H1 (cell line): ENCODE measurements around the gene PGP. TPM values are rescaled to one million over a fixed set of nuclear protein-coding genes. Genes with fewer than 3 reads are reported as not detected.

Experiments used
- CTCF ChIA-PET: fragments of 300-600 bp; sonication (Branson Sonifier 250); formaldehyde crosslinking; loops from one replicate; lab custom pipeline; 2021; ENCODE audit not compliant: partially characterized antibody; lab: Charles Lee
- POLR2A ChIA-PET: fragments of 300-600 bp; sonication (Branson Sonifier 250); formaldehyde crosslinking; loops from one replicate; lab custom pipeline; 2021; ENCODE audit warnings: inconsistent platforms; ENCODE audit not compliant: partially characterized antibody; lab: Charles Lee
- DNase-seq, 2 experiments: peaks; one replicate each; pipeline versions ENCODE4 v3.0.0 to v3.0.0-alpha.2; 2010 to 2022; ENCODE audit warnings: low spot score in 2 of 2, low read depth in 1 of 2, mixed read lengths in 1 of 2
- FAIRE-seq: peaks from 2 replicates; lab custom pipeline; 2011; peaks lifted over from hg19 to GRCh38; lab: Jason Lieb, UNC
- H2AFZ ChIP-seq: 2 replicates; pipeline ENCODE4 v1.8.1; 2012; ENCODE audit warnings: low read length, inconsistent platforms
- H2AK5ac ChIP-seq: 2 replicates; pipeline ENCODE4 v1.6.1; 2013; ENCODE audit warnings: low read depth, low read length
- H2BK120ac ChIP-seq: replicated peaks from 2 replicates; pipeline ENCODE3; 2013; ENCODE audit warnings: low read depth, low read length, inconsistent platforms
- H2BK12ac ChIP-seq: 2 replicates; pipeline ENCODE4 v1.6.1; 2013; ENCODE audit warnings: low read depth, low read length
- H2BK15ac ChIP-seq: 2 replicates; pipeline ENCODE4 v1.6.1; 2013; ENCODE audit warnings: low read length
- H2BK20ac ChIP-seq: 2 replicates; pipeline ENCODE4 v1.6.1; 2013; ENCODE audit warnings: low read length
- H2BK5ac ChIP-seq: 2 replicates; pipeline ENCODE4 v1.6.1; 2013; ENCODE audit warnings: low read depth, low read length
- H3K14ac ChIP-seq: 2 replicates; pipeline ENCODE4 v1.6.1; 2013; ENCODE audit warnings: inconsistent platforms; ENCODE audit not compliant: insufficient read length
- H3K18ac ChIP-seq: 2 replicates; pipeline ENCODE4 v1.6.1; 2013; ENCODE audit warnings: low read length; ENCODE audit errors: extremely low read depth
- H3K23ac ChIP-seq: 2 replicates; pipeline ENCODE4 v1.6.1; 2013; ENCODE audit warnings: inconsistent platforms; ENCODE audit not compliant: insufficient read length
- H3K23me2 ChIP-seq: 2 replicates; pipeline ENCODE4 v1.6.1; 2013; ENCODE audit warnings: low read depth, low read length
- H3K27ac ChIP-seq: 2 replicates; pipeline ENCODE4 v1.6.1; 2011; ENCODE audit warnings: low read depth, low read length, inconsistent platforms
- H3K27me3 ChIP-seq, 4 experiments: replicated peaks in 1 of 4; 1 replicate in 1 of 4; 2 replicates in 3 of 4; pipeline versions ENCODE4 v1.6.1 to v1.8.1; 2011 to 2013; ENCODE audit warnings: low read length in 3 of 4, mild to moderate bottlenecking in 3 of 4, inconsistent platforms in 2 of 4, mixed read lengths in 2 of 4, moderate library complexity in 1 of 4; ENCODE audit not compliant: control insufficient read depth in 3 of 4, insufficient read depth in 3 of 4; ENCODE audit errors: extremely low read depth in 1 of 4
- H3K36me3 ChIP-seq, 4 experiments: 2 replicates each; pipeline versions ENCODE4 v1.6.1 to v1.8.1; 2011 to 2013; ENCODE audit warnings: mild to moderate bottlenecking in 4 of 4, low read length in 3 of 4, moderate library complexity in 2 of 4, control low read depth in 1 of 4, inconsistent platforms in 1 of 4; ENCODE audit not compliant: insufficient read depth in 4 of 4, control insufficient read depth in 2 of 4
- H3K4ac ChIP-seq: replicated peaks from 2 replicates; pipeline ENCODE3; 2013; ENCODE audit warnings: low read length, low read depth, mixed read lengths, inconsistent platforms; ENCODE audit not compliant: insufficient read length
- H3K4me1 ChIP-seq, 4 experiments: replicated peaks in 1 of 4; 1 replicate in 1 of 4; 2 replicates in 3 of 4; pipeline versions ENCODE4 v1.6.1 to v1.8.1; 2011 to 2013; ENCODE audit warnings: low read length in 3 of 4, inconsistent platforms in 2 of 4, mixed read lengths in 1 of 4; ENCODE audit not compliant: insufficient read depth in 4 of 4, control insufficient read depth in 3 of 4
- H3K4me2 ChIP-seq, 2 experiments: 2 replicates each; pipeline versions ENCODE4 v1.6.1 to v1.8.1; 2011 to 2013; ENCODE audit warnings: low read depth in 2 of 2, low read length in 2 of 2, control low read depth in 1 of 2, inconsistent platforms in 1 of 2, mild to moderate bottlenecking in 1 of 2; ENCODE audit not compliant: insufficient read depth in 1 of 2
- H3K4me3 ChIP-seq, 4 experiments: fragments of 200-600, 300-600 bp in 1 of 4; sonication (generic), shearing (Covaris generic), sonication (Bioruptor Twin) in 1 of 4; 2 replicates each; pipeline versions ENCODE4 v1.5.1 to v1.8.1; 2011 to 2016; ENCODE audit warnings: low read length in 4 of 4, low read depth in 3 of 4, control low read depth in 2 of 4, inconsistent platforms in 2 of 4, mild to moderate bottlenecking in 2 of 4, mixed read lengths in 1 of 4, moderate library complexity in 1 of 4; ENCODE audit not compliant: insufficient read depth in 2 of 4; ENCODE audit errors: extremely low read depth in 1 of 4
- H3K56ac ChIP-seq: replicated peaks from 2 replicates; pipeline ENCODE3; 2013; ENCODE audit warnings: low read depth, mild to moderate bottlenecking, mixed read lengths, low read length, inconsistent platforms; ENCODE audit not compliant: insufficient read length
- H3K79me1 ChIP-seq: 2 replicates; pipeline ENCODE4 v1.6.1; 2013; ENCODE audit warnings: low read depth, low read length, control low read depth
- H3K79me2 ChIP-seq, 2 experiments: 2 replicates each; pipeline versions ENCODE4 v1.6.1 to v1.8.1; 2012 to 2013; ENCODE audit warnings: low read length in 2 of 2, mild to moderate bottlenecking in 2 of 2, inconsistent platforms in 1 of 2; ENCODE audit not compliant: insufficient read depth in 2 of 2, control insufficient read depth in 1 of 2
- H3K9ac ChIP-seq, 4 experiments: replicated peaks in 1 of 4; 1 replicate in 1 of 4; 2 replicates in 3 of 4; pipeline versions ENCODE4 v1.6.1 to v1.8.1; 2011 to 2013; ENCODE audit warnings: low read depth in 3 of 4, low read length in 3 of 4, control low read depth in 2 of 4, mild to moderate bottlenecking in 2 of 4, moderate library complexity in 2 of 4, inconsistent platforms in 1 of 4; ENCODE audit errors: extremely low read depth in 1 of 4
- H3K9me3 ChIP-seq, 2 experiments: 2 replicates each; pipeline versions ENCODE4 v1.6.1 to v1.8.1; 2012 to 2013; ENCODE audit warnings: mild to moderate bottlenecking in 2 of 2, moderate library complexity in 2 of 2, control low read depth in 1 of 2, inconsistent platforms in 1 of 2, low read depth in 1 of 2, low read length in 1 of 2, mixed read lengths in 1 of 2; ENCODE audit not compliant: insufficient read depth in 2 of 2
- H4K20me1 ChIP-seq, 2 experiments: replicated peaks in 1 of 2; 2 replicates each; pipeline versions ENCODE3 to v1.8.1; 2011 to 2013; ENCODE audit warnings: inconsistent platforms in 2 of 2, low read length in 2 of 2, mild to moderate bottlenecking in 1 of 2; ENCODE audit not compliant: insufficient read depth in 2 of 2, control insufficient read depth in 1 of 2
- H4K5ac ChIP-seq: 2 replicates; pipeline ENCODE4 v1.6.1; 2013; ENCODE audit warnings: low read length, low read depth, mixed read lengths, inconsistent platforms; ENCODE audit not compliant: insufficient read length
- H4K8ac ChIP-seq: 2 replicates; pipeline ENCODE4 v1.8.0; 2013; ENCODE audit warnings: mild to moderate bottlenecking, moderate library complexity, low read length, inconsistent platforms; ENCODE audit not compliant: insufficient read depth; ENCODE audit errors: extremely low read depth
- H4K91ac ChIP-seq: replicated peaks from 2 replicates; pipeline ENCODE3; 2013; ENCODE audit warnings: low read length, mixed read lengths, inconsistent platforms; ENCODE audit not compliant: insufficient read length
- GABPA ChIP-seq: IDR thresholded peaks from 2 replicates; pipeline ENCODE4 v1.6.1; 2011; ENCODE audit warnings: mild to moderate bottlenecking, low read length, moderate library complexity, borderline replicate concordance; ENCODE audit not compliant: insufficient read depth
- HDAC2 ChIP-seq, 2 experiments: fragments of 300-600 bp in 1 of 2; sonication (generic) in 1 of 2; IDR thresholded peaks; 2 replicates each; pipeline ENCODE4 v1.6.1; 2011 to 2012; ENCODE audit warnings: low read depth in 2 of 2, low read length in 2 of 2, mild to moderate bottlenecking in 2 of 2, moderate library complexity in 2 of 2, borderline replicate concordance in 1 of 2, inconsistent platforms in 1 of 2
- NRF1 ChIP-seq: IDR thresholded peaks from 2 replicates; pipeline ENCODE4 v1.6.1; 2011; ENCODE audit warnings: mild to moderate bottlenecking, low read depth, low read length, improper control_type of control experiment
- PHF8 ChIP-seq: fragments of 200-600 bp; sonication (generic); conservative IDR thresholded peaks from 2 replicates; pipeline ENCODE4 v1.7.1; 2012; ENCODE audit warnings: low read depth, mild to moderate bottlenecking, inconsistent platforms, low read length, moderate library complexity
- POLR2AphosphoS5 ChIP-seq: IDR thresholded peaks from 2 replicates; pipeline ENCODE4 v1.6.1; 2011; ENCODE audit warnings: low read depth, low read length
- RFX5 ChIP-seq: IDR thresholded peaks from 2 replicates; pipeline ENCODE4 v1.6.1; 2011; ENCODE audit warnings: low read depth, low read length, improper control_type of control experiment, borderline replicate concordance
- RXRA ChIP-seq: IDR thresholded peaks from 2 replicates; pipeline ENCODE4 v1.6.1; 2011; ENCODE audit warnings: low read depth, mild to moderate bottlenecking, low read length, moderate library complexity; ENCODE audit not compliant: insufficient read depth
- TCF12 ChIP-seq: IDR thresholded peaks from 2 replicates; pipeline ENCODE4 v1.6.1; 2011; ENCODE audit warnings: low read depth, mild to moderate bottlenecking, low read length
- YY1 ChIP-seq: IDR thresholded peaks from 2 replicates; pipeline ENCODE4 v1.6.1; 2011; ENCODE audit warnings: low read depth, mild to moderate bottlenecking, low read length
- WGBS, 2 experiments: shearing (Covaris generic) in 1 of 2; methylation state at CpG; one replicate each; pipeline versions ENCODE4 v1.1.6 to v1.1.7; 2013 to 2015; ENCODE audit warnings: low lambda C conversion rate in 2 of 2, mixed read lengths in 2 of 2, inconsistent platforms in 1 of 2, low coverage in 1 of 2, missing lambda C conversion rate in 1 of 2; ENCODE audit not compliant: insufficient replicate concordance in 2 of 2, insufficient coverage in 1 of 2, insufficient read length in 1 of 2; ENCODE audit errors: extremely low coverage in 1 of 2, missing lambda C conversion rate in 1 of 2; 5-methylcytosine and 5-hydroxymethylcytosine counted together
- polyA plus RNA-seq, 7 experiments: library from polyadenylated mRNA; depleted of rRNA in 3 of 7; stranded (reverse) in 5 of 7; unstranded in 2 of 7; fragments of >200 nt in 5 of 7; fragments of 200-250 nt in 2 of 7; gene quantifications; 1 replicate in 5 of 7; 2 replicates in 1 of 7; 4 replicates in 1 of 7; pipeline versions ENCODE4 v1.2.1 to v1.2.3, GENCODE V29; 2011 to 2013; ENCODE audit warnings: missing spikeins in 2 of 7, mixed read lengths in 2 of 7
- total RNA-seq: library from RNA; stranded (reverse); fragmentation: NEBNext Ultra II Directional; extraction: Animal tissue kit (Norgen Biotek cat#: 25700); gene quantifications from 2 replicates; pipeline ENCODE4 v1.2.1, GENCODE V29; 2021
- TF ChIP-seq, protein P1 (sequence below), 3 experiments: IDR thresholded peaks; 1 replicate in 2 of 3; 2 replicates in 1 of 3; pipeline versions ENCODE4 v1.5.1 to v1.6.1; 2011; ENCODE audit warnings: low read length in 3 of 3, mild to moderate bottlenecking in 3 of 3, inconsistent platforms in 2 of 3, low read depth in 1 of 3, moderate library complexity in 1 of 3; ENCODE audit not compliant: insufficient read depth in 1 of 3; ENCODE audit errors: control extremely low read depth in 1 of 3

Gene PGP
- total and polyA plus RNA-seq, 2 of the 8 experiments (the other 6 are each of a cell fraction or from before 2014, with no cell fraction given): 30.9 to 55.9 TPM

- H2AK5ac ChIP-seq: no peak overlapping the region
- no peaks in the 10 kb centered on the region for H3K36me3 ChIP-seq
- WGBS, 2 experiments: 94% methylated on average over 20 of the region's 24 CpGs; no CpG with 5 or more reads in 1 of the 2 experiments
- no peak overlapping the region for H3K4me2 ChIP-seq
- no peak overlapping the region for H2BK12ac ChIP-seq
- peaks cover 0 to 2% (median under 1%) of the 10 kb centered on the region in 4 experiments; a peak in 3 of 7 replicates for H3K4me1 ChIP-seq
- DNase-seq: no peak
- H4K8ac ChIP-seq: no peak overlapping the region
- POLR2A ChIA-PET: interaction anchor here (0.6 to 2.4 kb wide), 8 partner anchors 8 to 197 kb away, joined by 3 to 12 read pairs (median 4); partner anchors contain the start of genes ECI1 and TRAF7
- no peak overlapping the region for H4K5ac ChIP-seq
- no peaks in the 10 kb centered on the region for H3K79me1 ChIP-seq
- no peak overlapping the region for H3K56ac ChIP-seq
- H3K14ac ChIP-seq: no peak overlapping the region
- H2BK20ac ChIP-seq: no peak overlapping the region
- H3K4ac ChIP-seq: no peak overlapping the region
- no peaks in the 10 kb centered on the region; the same call in 1 of the 2 replicates for H3K23me2 ChIP-seq
- H4K20me1 ChIP-seq: peaks cover 4 to 11% of the 10 kb centered on the region in 2 experiments
- no peak overlapping the region for H2BK5ac ChIP-seq
- H3K18ac ChIP-seq: no peak overlapping the region
- H3K27ac ChIP-seq: no peak overlapping the region
- CTCF ChIA-PET: interaction anchor here (0.7 to 1.9 kb wide), 3 partner anchors 21 to 49 kb away, joined by 3 to 4 read pairs (median 3); no protein-coding TSS in a partner anchor
- no peak for FAIRE-seq
- no peak overlapping the region for H3K23ac ChIP-seq
- no peak overlapping the region for H4K91ac ChIP-seq
- H3K79me2 ChIP-seq: no peaks in the 10 kb centered on the region
- no peak overlapping the region for H2BK15ac ChIP-seq
- peaks cover 0 to under 1% (median 0%) of the 10 kb centered on the region in 4 experiments; a peak in 2 of 7 replicates for H3K27me3 ChIP-seq
- no peak overlapping the region for H3K4me3 ChIP-seq
- no peak overlapping the region for H3K9ac ChIP-seq
- no peaks in the 10 kb centered on the region for H3K9me3 ChIP-seq
- no peak overlapping the region for H2AFZ ChIP-seq
- no peak overlapping the region for H2BK120ac ChIP-seq
- TF ChIP-seq, protein P1, sequence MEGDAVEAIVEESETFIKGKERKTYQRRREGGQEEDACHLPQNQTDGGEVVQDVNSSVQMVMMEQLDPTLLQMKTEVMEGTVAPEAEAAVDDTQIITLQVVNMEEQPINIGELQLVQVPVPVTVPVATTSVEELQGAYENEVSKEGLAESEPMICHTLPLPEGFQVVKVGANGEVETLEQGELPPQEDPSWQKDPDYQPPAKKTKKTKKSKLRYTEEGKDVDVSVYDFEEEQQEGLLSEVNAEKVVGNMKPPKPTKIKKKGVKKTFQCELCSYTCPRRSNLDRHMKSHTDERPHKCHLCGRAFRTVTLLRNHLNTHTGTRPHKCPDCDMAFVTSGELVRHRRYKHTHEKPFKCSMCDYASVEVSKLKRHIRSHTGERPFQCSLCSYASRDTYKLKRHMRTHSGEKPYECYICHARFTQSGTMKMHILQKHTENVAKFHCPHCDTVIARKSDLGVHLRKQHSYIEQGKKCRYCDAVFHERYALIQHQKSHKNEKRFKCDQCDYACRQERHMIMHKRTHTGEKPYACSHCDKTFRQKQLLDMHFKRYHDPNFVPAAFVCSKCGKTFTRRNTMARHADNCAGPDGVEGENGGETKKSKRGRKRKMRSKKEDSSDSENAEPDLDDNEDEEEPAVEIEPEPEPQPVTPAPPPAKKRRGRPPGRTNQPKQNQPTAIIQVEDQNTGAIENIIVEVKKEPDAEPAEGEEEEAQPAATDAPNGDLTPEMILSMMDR (IDR thresholded peaks at IDR 0.05; ENCODE audit: control extremely low read depth in 1 of 3, insufficient read depth in 1 of 3, low read depth in 1 of 3, low read length in 3 of 3): no peak
- TF ChIP-seq PHF8: no peak
- no peak for TF ChIP-seq YY1
- TF ChIP-seq NRF1: no peak
- no peak for TF ChIP-seq HDAC2 (IDR thresholded peaks at IDR 0.05; ENCODE audit: borderline replicate concordance in 1 of 2, low read depth in 2 of 2, low read length in 2 of 2)
- TF ChIP-seq RFX5: no peak
- TF ChIP-seq GABPA: no peak
- no peak for TF ChIP-seq RXRA
- no peak for TF ChIP-seq POLR2AphosphoS5
- TF ChIP-seq TCF12: no peak
Measured at GRCh38 chr16:2190002-2190658, 24.5 kb downstream of the PGP start.
